ENCODE data around the gene NTN5. TPM values are rescaled to one million over a fixed set of nuclear protein-coding genes. Genes with fewer than 3 reads are reported as not detected.
A peak's percentile ranks its signal among the peaks of the same experiment; 100 is the strongest.

Gene NTN5
- total RNA-seq, 2 donors from 2014 or later: 0.54 to 2.8 TPM

DNA sequence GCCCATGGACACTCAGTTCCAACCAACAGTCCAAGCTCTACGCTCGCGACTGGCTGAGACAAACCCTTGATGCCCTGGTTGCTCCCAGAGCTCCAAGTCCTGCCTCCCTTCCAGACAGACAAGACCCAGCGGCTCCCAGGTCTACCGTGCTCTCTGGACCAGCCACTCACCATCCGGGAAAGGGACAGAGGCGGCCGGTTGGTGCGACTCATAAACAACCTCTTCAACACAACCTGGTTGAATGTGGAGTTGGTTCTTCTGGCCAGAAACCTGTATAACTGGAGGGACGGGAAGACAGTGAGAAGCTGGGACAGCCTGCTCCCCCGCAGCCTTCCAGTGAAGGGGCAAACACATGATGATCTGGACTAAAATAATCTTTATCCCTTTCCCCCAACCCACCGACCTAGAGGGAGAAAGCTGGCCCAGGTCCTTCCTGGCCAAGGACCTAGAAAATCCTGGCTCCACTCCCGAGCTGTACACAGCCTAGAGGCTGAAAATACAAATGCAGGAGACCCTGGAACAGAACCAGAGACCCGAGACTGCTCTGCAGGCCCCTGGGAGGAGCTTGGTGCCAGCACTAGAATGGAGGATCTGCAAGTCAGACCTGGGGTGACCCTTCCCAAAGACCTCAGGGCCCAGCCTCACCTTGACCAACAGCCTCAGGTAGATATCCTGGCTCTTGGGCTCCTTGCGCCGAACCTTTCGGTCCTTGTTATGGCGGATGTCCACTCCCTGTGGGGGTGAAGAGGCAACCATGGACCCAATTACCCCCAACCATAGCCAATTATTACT lies 55.5 kb downstream of the NTN5 start:
- Histone ChIP-seq H3K9me3 (no peaks in the 10 kb centered on the region), H3K36me3 (peaks cover 23% of the 10 kb centered on the region), H3K27me3 (replicated peaks; ENCODE audit: insufficient read depth) (no peaks in the 10 kb centered on the region), H3K27ac (no peak overlapping the region), H3K4me1 (ENCODE audit: control insufficient read depth in 1 of 2, low read depth in 2 of 2) (peaks cover 17 to 34% of the 10 kb centered on the region in 2 donors), H3K4me3 (peak overlapping the region; percentile 95)
- DNase-seq (ENCODE audit: low spot score): no peak
- TF ChIP-seq, protein P1, sequence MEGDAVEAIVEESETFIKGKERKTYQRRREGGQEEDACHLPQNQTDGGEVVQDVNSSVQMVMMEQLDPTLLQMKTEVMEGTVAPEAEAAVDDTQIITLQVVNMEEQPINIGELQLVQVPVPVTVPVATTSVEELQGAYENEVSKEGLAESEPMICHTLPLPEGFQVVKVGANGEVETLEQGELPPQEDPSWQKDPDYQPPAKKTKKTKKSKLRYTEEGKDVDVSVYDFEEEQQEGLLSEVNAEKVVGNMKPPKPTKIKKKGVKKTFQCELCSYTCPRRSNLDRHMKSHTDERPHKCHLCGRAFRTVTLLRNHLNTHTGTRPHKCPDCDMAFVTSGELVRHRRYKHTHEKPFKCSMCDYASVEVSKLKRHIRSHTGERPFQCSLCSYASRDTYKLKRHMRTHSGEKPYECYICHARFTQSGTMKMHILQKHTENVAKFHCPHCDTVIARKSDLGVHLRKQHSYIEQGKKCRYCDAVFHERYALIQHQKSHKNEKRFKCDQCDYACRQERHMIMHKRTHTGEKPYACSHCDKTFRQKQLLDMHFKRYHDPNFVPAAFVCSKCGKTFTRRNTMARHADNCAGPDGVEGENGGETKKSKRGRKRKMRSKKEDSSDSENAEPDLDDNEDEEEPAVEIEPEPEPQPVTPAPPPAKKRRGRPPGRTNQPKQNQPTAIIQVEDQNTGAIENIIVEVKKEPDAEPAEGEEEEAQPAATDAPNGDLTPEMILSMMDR (IDR thresholded peaks at IDR 0.05): no peak
- ATAC-seq (ENCODE audit: insufficient number of reproducible peaks, low FRiP score, low read depth): no peak

- no peaks in the 10 kb centered on the region for H3K27me3 ChIP-seq (replicated peaks; ENCODE audit: insufficient read depth)
- ATAC-seq (ENCODE audit: insufficient number of reproducible peaks, low FRiP score, low read depth) (no peak), DNase-seq (ENCODE audit: low spot score) (no peak)
- no peak overlapping the region for H3K4me3 ChIP-seq
- peaks cover 23% of the 10 kb centered on the region for H3K36me3 ChIP-seq
- TF ChIP-seq, protein P1 (IDR thresholded peaks at IDR 0.05): no peak
- no peak overlapping the region for H3K27ac ChIP-seq
- H3K9me3 ChIP-seq: no peaks in the 10 kb centered on the region
- peaks cover 17 to 33% of the 10 kb centered on the region in 2 donors for H3K4me1 ChIP-seq (ENCODE audit: control insufficient read depth in 1 of 2, low read depth in 2 of 2)
These were observed 56.2 kb downstream of the NTN5 start for GRCh38 chr19:48616491-48617056.

DNA sequence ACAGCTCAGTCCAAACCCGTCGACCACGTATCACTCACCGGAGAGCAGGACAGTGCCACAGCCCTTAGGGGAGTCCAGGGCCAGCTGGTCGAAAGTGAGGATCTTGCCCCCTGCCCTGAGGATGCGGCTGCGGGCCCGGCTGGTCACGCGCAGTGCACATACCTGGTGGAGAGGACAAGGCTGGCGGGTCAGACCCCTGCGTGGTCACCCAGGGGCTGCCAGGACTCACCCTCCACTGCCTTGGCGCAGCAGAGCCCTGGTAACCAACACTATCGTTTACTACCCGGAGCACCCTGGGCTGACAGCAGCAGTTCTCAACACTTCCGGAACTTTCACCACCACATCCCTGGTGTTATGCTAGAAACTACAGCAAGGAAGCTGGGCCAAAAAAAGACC lies 56.8 kb downstream of the NTN5 start:
- H3K4me1 ChIP-seq (ENCODE audit: control insufficient read depth in 1 of 2, low read depth in 2 of 2): peaks cover 17 to 33% of the 10 kb centered on the region in 2 donors
- no peaks in the 10 kb centered on the region for H3K27me3 ChIP-seq (replicated peaks; ENCODE audit: insufficient read depth)
- TF ChIP-seq, protein P1 (IDR thresholded peaks at IDR 0.05): no peak

DNA sequence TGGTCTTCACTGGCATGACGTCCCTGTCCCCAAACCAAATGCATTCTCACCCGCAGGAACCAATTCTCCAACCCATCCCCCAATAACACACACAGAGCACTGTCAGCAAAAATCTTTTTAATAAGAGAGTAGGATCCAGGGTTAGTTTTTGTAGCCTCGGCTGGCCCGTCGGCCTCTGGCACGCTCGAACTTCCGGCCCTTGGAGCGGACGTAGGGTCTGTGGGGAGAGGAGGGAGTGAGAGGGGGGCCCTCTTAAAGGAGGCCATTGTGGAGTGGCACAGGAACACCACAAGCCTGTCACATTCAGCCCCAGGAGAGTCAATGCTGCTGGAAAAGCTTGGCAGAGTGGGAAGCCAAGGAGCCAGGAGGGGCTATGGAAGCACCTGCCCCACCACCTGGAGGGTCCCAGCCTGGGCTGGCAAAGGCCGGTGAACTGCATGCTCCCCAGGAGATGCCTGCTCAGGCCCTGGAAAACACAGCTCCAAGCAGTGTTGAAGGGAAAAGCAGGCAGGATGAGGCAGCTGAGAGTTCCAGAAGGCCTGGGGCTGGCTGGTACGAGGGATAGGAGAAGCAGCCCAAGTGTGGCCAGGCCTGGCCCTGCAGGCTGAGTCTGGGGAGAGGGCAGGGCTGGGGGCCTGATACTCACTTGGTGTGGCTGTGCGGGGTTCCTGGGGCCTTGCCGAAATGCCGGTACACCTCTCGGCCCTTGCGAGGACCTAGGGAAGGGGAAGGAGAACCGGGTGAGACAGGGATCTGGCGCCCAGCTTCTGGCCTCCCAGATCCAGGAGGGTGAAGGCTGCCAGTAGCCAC lies 57.4 kb downstream of the NTN5 start:
- Histone ChIP-seq H3K27ac (no peak overlapping the region), H3K36me3 (peaks cover 23% of the 10 kb centered on the region), H3K27me3 (replicated peaks; ENCODE audit: insufficient read depth) (no peaks in the 10 kb centered on the region), H3K4me1 (ENCODE audit: control insufficient read depth in 1 of 2, low read depth in 2 of 2) (peaks cover 17 to 31% of the 10 kb centered on the region in 2 donors), H3K4me3 (no peak overlapping the region), H3K9me3 (no peaks in the 10 kb centered on the region)
- no peak for DNase-seq (ENCODE audit: low spot score)
- ATAC-seq (ENCODE audit: insufficient number of reproducible peaks, low FRiP score, low read depth): no peak
- TF ChIP-seq, protein P1 (IDR thresholded peaks at IDR 0.05): no peak

More for the DNA sequence above, 56.8 kb downstream of the NTN5 start:
- no peak for DNase-seq (ENCODE audit: low spot score)
- Histone ChIP-seq H3K4me3 (no peak overlapping the region), H3K27ac (no peak overlapping the region), H3K9me3 (no peaks in the 10 kb centered on the region), H3K36me3 (peaks cover 23% of the 10 kb centered on the region)
- ATAC-seq (ENCODE audit: insufficient number of reproducible peaks, low FRiP score, low read depth): no peak

Data from thoracic aorta (tissue), 2 donors.